Body of pancreas (tissue), 4 donors: ENCODE results near the gene ITGB2.

Source experiments
- CTCF ChIP-seq, 7 experiments: fragments of 450-650 bp in 4 of 7; fragments of 200-600 bp in 3 of 7; sonication (generic) in 3 of 7; IDR thresholded peaks; one replicate each; pipeline ENCODE4 v1.5.1; 2016 to 2019; ENCODE audit warnings: antibody characterized with exemption in 7 of 7
- POLR2A ChIP-seq, 3 donors: fragments of 450-650 bp; IDR thresholded peaks; one replicate each; pipeline ENCODE4 v1.6.1; 2016; ENCODE audit warnings: antibody characterized with exemption in 3 of 3, mild to moderate bottlenecking in 2 of 3

GRCh38 chr21:44952116-44952928 lies 31.6 kb upstream of the ITGB2 start:
- TF ChIP-seq CTCF (IDR thresholded peaks at IDR 0.05) (no peak), POLR2A (IDR thresholded peaks at IDR 0.05) (no peak)
